Right lobe of liver (tissue), 4 donors: ENCODE results near the gene ACOT6.
A peak's percentile ranks its signal among the peaks of the same experiment; 100 is the strongest.
"Not testable (repeated sequence)": the region's sequence is repeated elsewhere in the genome, so short reads cannot be mapped to it uniquely, and the experiment has no call there.

Experiments
- POLR2A ChIP-seq: fragments of 450-650 bp; IDR thresholded peaks from one replicate; pipeline ENCODE4 v1.6.1; 2017; ENCODE audit warnings: antibody characterized with exemption, mild to moderate bottlenecking
- TF ChIP-seq, protein P1 (sequence below), 4 donors: fragments of 200-600 bp in 3 of 4; fragments of 450-650 bp in 1 of 4; IDR thresholded peaks; one replicate each; pipeline versions ENCODE4 v1.5.1 to v1.8.0; 2016 to 2022; ENCODE audit warnings: antibody characterized with exemption in 4 of 4, mild to moderate bottlenecking in 2 of 4
- donor health status: DM: no; HTN: no; CAD: no.
- donor health status: DM: no; HTN: no; CAD: no.
- donor health status: DM: no; HTN: yes; CAD: no.

DNA sequence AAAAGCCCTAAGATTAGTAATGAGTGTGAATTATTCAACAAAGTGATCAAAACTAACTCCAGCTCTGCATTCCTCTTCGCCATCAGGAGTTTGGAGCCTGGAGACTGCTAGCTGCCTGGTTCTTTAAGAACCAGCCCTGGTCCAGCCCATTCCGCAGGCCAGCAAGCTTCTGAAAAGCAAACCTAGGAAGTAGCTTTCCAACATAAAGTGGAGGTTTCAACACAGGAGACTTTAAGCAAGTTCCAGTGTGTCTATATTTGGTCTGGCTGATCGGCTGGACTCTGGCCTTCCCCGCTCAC is 43.5 kb upstream of the ACOT6 start:
- TF ChIP-seq, protein P1, sequence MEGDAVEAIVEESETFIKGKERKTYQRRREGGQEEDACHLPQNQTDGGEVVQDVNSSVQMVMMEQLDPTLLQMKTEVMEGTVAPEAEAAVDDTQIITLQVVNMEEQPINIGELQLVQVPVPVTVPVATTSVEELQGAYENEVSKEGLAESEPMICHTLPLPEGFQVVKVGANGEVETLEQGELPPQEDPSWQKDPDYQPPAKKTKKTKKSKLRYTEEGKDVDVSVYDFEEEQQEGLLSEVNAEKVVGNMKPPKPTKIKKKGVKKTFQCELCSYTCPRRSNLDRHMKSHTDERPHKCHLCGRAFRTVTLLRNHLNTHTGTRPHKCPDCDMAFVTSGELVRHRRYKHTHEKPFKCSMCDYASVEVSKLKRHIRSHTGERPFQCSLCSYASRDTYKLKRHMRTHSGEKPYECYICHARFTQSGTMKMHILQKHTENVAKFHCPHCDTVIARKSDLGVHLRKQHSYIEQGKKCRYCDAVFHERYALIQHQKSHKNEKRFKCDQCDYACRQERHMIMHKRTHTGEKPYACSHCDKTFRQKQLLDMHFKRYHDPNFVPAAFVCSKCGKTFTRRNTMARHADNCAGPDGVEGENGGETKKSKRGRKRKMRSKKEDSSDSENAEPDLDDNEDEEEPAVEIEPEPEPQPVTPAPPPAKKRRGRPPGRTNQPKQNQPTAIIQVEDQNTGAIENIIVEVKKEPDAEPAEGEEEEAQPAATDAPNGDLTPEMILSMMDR (IDR thresholded peaks at IDR 0.05) = not testable (repeated sequence)
- TF ChIP-seq POLR2A = peak; percentile 89
